Measurements from ENCODE around the gene RARRES2. TPM values are rescaled to one million over a fixed set of nuclear protein-coding genes. Genes with fewer than 3 reads are reported as not detected.

Gene RARRES2
- total RNA-seq, 6 donors from 2014 or later, result 54.2 to 303 (median 160) TPM

DNA sequence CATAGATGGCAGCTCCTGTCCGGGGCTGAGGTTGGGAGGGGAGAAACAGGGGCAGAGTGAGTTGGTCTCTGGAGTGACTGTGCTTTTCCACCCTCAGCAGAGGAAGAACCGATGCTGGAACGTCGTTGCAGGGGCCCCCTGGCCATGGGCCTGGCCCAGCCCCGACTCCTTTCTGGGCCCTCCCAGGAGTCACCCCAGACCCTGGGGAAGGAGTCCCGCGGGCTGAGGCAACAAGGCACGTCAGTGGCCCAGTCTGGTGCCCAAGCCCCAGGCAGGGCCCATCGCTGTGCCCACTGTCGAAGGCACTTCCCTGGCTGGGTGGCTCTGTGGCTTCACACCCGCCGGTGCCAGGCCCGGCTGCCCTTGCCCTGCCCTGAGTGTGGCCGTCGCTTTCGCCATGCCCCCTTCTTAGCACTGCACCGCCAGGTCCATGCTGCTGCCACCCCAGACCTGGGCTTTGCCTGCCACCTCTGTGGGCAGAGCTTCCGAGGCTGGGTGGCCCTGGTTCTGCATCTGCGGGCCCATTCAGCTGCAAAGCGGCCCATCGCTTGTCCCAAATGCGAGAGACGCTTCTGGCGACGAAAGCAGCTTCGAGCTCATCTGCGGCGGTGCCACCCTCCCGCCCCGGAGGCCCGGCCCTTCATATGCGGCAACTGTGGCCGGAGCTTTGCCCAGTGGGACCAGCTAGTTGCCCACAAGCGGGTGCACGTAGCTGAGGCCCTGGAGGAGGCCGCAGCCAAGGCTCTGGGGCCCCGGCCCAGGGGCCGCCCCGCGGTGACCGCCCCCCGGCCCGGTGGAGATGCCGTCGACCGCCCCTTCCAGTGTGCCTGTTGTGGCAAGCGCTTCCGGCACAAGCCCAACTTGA, 29.9 kb upstream of the RARRES2 start:
- ATAC-seq (ENCODE audit: low FRiP score in 2 of 2) (no peak), DNase-seq (peak in 1 of 2 donors; percentile 68)
- no peak overlapping the region for H3K4me3 ChIP-seq
- no peaks in the 10 kb centered on the region for H3K27me3 ChIP-seq
- peak overlapping the region in 2 of 4 donors; percentile 11 to 94 for H3K27ac ChIP-seq
- peaks cover 6 to 41% (median 32%) of the 10 kb centered on the region in 4 donors for H3K36me3 ChIP-seq
- no peak for TF ChIP-seq EP300 (IDR thresholded peaks at IDR 0.05)
- TF ChIP-seq POLR2AphosphoS5 (IDR thresholded peaks at IDR 0.05), result no peak
- no peak for TF ChIP-seq POLR2A (IDR thresholded peaks at IDR 0.05)
- TF ChIP-seq, protein P1, sequence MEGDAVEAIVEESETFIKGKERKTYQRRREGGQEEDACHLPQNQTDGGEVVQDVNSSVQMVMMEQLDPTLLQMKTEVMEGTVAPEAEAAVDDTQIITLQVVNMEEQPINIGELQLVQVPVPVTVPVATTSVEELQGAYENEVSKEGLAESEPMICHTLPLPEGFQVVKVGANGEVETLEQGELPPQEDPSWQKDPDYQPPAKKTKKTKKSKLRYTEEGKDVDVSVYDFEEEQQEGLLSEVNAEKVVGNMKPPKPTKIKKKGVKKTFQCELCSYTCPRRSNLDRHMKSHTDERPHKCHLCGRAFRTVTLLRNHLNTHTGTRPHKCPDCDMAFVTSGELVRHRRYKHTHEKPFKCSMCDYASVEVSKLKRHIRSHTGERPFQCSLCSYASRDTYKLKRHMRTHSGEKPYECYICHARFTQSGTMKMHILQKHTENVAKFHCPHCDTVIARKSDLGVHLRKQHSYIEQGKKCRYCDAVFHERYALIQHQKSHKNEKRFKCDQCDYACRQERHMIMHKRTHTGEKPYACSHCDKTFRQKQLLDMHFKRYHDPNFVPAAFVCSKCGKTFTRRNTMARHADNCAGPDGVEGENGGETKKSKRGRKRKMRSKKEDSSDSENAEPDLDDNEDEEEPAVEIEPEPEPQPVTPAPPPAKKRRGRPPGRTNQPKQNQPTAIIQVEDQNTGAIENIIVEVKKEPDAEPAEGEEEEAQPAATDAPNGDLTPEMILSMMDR (IDR thresholded peaks at IDR 0.05), result no peak
- H3K9me3 ChIP-seq, result no peaks in the 10 kb centered on the region
- 89 to 92% methylated on average over 23 to 31 of the region's 48 CpGs for WGBS, 2 donors
- H3K4me1 ChIP-seq, result peaks cover 19 to 50% (median 22%) of the 10 kb centered on the region in 4 donors

GRCh38 chr7:150370612-150371071, 29.2 kb upstream of the RARRES2 start:
- ATAC-seq (ENCODE audit: low FRiP score in 2 of 2) (no peak), DNase-seq (no peak)
- 81 to 82% methylated on average over 3 of the region's 3 CpGs for WGBS, 2 donors
- Histone ChIP-seq H3K4me1 (peaks cover 19 to 49% (median 22%) of the 10 kb centered on the region in 4 donors), H3K27ac (peak overlapping the region in 2 of 4 donors; percentile 94 to 97), H3K4me3 (peak overlapping the region in 1 of 4 donors; percentile 96), H3K36me3 (peaks cover 6 to 41% (median 32%) of the 10 kb centered on the region in 4 donors), H3K9me3 (no peaks in the 10 kb centered on the region), H3K27me3 (no peaks in the 10 kb centered on the region)
- TF ChIP-seq EP300 (IDR thresholded peaks at IDR 0.05), result no peak
- no peak for TF ChIP-seq POLR2A (IDR thresholded peaks at IDR 0.05)
- TF ChIP-seq, protein P1 (IDR thresholded peaks at IDR 0.05), result no peak
- TF ChIP-seq POLR2AphosphoS5 (IDR thresholded peaks at IDR 0.05), result no peak

DNA sequence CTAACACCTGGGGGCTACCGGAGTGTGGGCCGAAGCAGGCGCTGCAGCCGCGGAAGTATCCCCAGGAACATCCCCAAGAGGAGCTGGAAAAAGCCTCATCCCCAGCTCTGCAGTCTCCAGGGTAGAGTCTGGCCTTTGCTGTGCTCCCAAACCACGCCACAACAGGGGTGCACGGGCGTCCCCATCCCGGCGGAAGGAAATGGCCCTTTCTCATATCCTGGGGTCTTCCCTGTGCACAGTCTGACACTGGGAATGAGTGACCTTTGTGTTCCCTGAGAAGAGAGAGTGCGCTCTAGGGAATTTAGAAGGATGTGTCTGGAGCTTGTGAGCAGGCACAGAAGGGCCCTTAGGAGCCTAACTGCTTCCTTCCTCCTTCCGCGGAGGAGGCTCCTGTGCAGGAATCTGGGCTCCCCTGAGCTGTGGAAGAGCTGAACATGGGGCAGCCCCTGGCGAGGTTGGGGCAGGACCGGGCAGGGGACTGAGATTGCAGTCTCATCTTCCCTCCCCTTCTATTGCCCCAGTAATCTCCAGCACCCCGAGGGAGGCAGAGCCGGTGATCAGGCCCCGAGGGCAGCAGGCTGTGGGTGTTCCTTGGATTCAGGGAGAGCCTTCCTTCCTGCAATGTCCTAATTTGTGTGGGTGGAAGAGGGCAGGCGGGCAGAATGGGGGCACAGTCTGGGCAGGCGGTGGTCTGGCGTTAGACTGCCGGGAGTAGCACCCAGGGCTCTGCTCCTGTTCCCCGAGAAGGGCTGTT, 28.5 kb upstream of the RARRES2 start:
- Histone ChIP-seq H3K27me3 (no peaks in the 10 kb centered on the region), H3K4me3 (peak overlapping the region in 3 of 4 donors; percentile 83 to 96 (median 91)), H3K9me3 (no peaks in the 10 kb centered on the region), H3K27ac (peak overlapping the region; percentile 93 to 97 (median 94)), H3K36me3 (peaks cover 6 to 41% (median 32%) of the 10 kb centered on the region in 4 donors), H3K4me1 (peaks cover 19 to 46% (median 22%) of the 10 kb centered on the region in 4 donors)
- DNase-seq (no peak), ATAC-seq (ENCODE audit: low FRiP score in 2 of 2) (peak in 1 of 2 donors; percentile 2)
- 35 to 82% methylated on average over 7 to 23 of the region's 23 CpGs for WGBS, 2 donors
- no peak for TF ChIP-seq POLR2A (IDR thresholded peaks at IDR 0.05)
- no peak for TF ChIP-seq POLR2AphosphoS5 (IDR thresholded peaks at IDR 0.05)
- TF ChIP-seq, protein P1 (IDR thresholded peaks at IDR 0.05), result no peak
- TF ChIP-seq EP300 (IDR thresholded peaks at IDR 0.05), result no peak

- WGBS, 2 donors, result 0 to 3% methylated on average over 10 to 47 of the region's 58 CpGs
- H3K27ac ChIP-seq, result peak overlapping the region; percentile 93 to 97 (median 94)
- H3K27me3 ChIP-seq, result no peaks in the 10 kb centered on the region
- DNase-seq (peak in 1 of 2 donors; percentile 69), ATAC-seq (ENCODE audit: low FRiP score in 2 of 2) (peak; percentile 53 to 58)
- H3K36me3 ChIP-seq, result peaks cover 6 to 37% (median 29%) of the 10 kb centered on the region in 4 donors
- H3K9me3 ChIP-seq, result no peaks in the 10 kb centered on the region
- H3K4me1 ChIP-seq, result peaks cover 19 to 46% (median 22%) of the 10 kb centered on the region in 4 donors
- no peak for TF ChIP-seq POLR2AphosphoS5 (IDR thresholded peaks at IDR 0.05)
- TF ChIP-seq, protein P1 (IDR thresholded peaks at IDR 0.05), result peak in 1 of 6 experiments; percentile 11
- peak overlapping the region; percentile 81 to 96 (median 87) for H3K4me3 ChIP-seq
Observed at GRCh38 chr7:150368884-150369747, 27.7 kb upstream of the RARRES2 start.

Data from upper lobe of left lung (tissue), 6 donors.